Activated CD8-positive, alpha-beta T cell treated with anti-CD3 and anti-CD28 coated beads for 36 hours (primary cell): ENCODE measurements around the gene NT5DC1. TPM values are rescaled to one million over a fixed set of nuclear protein-coding genes. Genes with fewer than 3 reads are reported as not detected.
A peak's percentile ranks its signal among the peaks of the same experiment; 100 is the strongest.

ENCODE experiments used
- ATAC-seq: fragments of 200-7000 bp; cut with Tn5 transposase; one replicate; pipeline ENCODE4 v1.10.0; 2021; ENCODE audit warnings: mild to moderate bottlenecking, moderate library complexity
- CTCF ChIA-PET: fragments of 350-600 bp; sonication (Branson Sonifier 250); formaldehyde crosslinking; loops from one replicate; lab custom pipeline; 2021; ENCODE audit warnings: antibody characterized with exemption; lab: Charles Lee
- POLR2A ChIA-PET: fragments of 350-600 bp; sonication (Branson Sonifier 250); formaldehyde crosslinking; loops from one replicate; lab custom pipeline; 2021; ENCODE audit warnings: antibody characterized with exemption; lab: Charles Lee
- DNase-seq: peaks from one replicate; pipeline ENCODE4 v3.0.0-alpha.2; 2020
- H3K27ac Mint-ChIP-seq: one replicate; pipeline ENCODE4 v1.8.0; 2021; ENCODE audit warnings: mild to moderate bottlenecking, mixed read lengths
- H3K27me3 Mint-ChIP-seq: one replicate; pipeline ENCODE4 v1.8.0; 2021; ENCODE audit warnings: mixed read lengths
- H3K36me3 Mint-ChIP-seq: one replicate; pipeline ENCODE4 v1.8.0; 2021; ENCODE audit warnings: low read depth, mixed read lengths
- H3K4me1 Mint-ChIP-seq: one replicate; pipeline ENCODE4 v1.8.0; 2021; ENCODE audit warnings: low read depth, mixed read lengths
- H3K4me3 Mint-ChIP-seq: one replicate; pipeline ENCODE4 v1.8.0; 2021; ENCODE audit warnings: mild to moderate bottlenecking, moderate library complexity, mixed read lengths
- H3K9me3 Mint-ChIP-seq: one replicate; pipeline ENCODE4 v1.8.0; 2021; ENCODE audit warnings: mixed read lengths
- CTCF ChIP-seq: fragments of 200-600 bp; IDR thresholded peaks from one replicate; pipeline ENCODE4 v1.8.0; 2022; ENCODE audit warnings: antibody characterized with exemption, mild to moderate bottlenecking
- intact Hi-C: fragments of 100-400 bp; cut with micrococcal nuclease; formaldehyde crosslinking; loops from one replicate; pipeline ENCODE4 v1.10.0; 2022
- total RNA-seq, 2 experiments: library from RNA; stranded (reverse); gene quantifications; one replicate each; pipeline ENCODE4 v1.2.3, GENCODE V29; 2021

The NT5DC1 gene
- total RNA-seq, 2 experiments from 2014 or later = 47.8 to 53.3 TPM

GRCh38 chr6:116271149-116271708 is 170.6 kb downstream of the NT5DC1 start:
- peaks cover 26% of the 10 kb centered on the region for H3K36me3 Mint-ChIP-seq
- intact Hi-C loops = no loop called here

GRCh38 chr6:116277124-116277523 is 176.5 kb downstream of the NT5DC1 start:
- H3K4me1 Mint-ChIP-seq = peaks cover 49% of the 10 kb centered on the region

More at GRCh38 chr6:116271149-116271708, 170.6 kb downstream of the NT5DC1 start:
- TF ChIP-seq CTCF = no peak
- Mint-ChIP-seq H3K9me3 (no peaks in the 10 kb centered on the region), H3K4me3 (no peak overlapping the region), H3K4me1 (peaks cover 44% of the 10 kb centered on the region), H3K27ac (no peak overlapping the region), H3K27me3 (no peaks in the 10 kb centered on the region)
- ChIA-PET CTCF (interaction anchor here (0.7 to 2.9 kb wide), 6 partner anchors 8 to 290 kb away, joined by 3 to 11 read pairs (median 4); partner anchors contain the start of gene TSPYL1), POLR2A (interaction anchor here (0.8 kb wide), 1 partner anchor 9 kb away, joined by 6 read pairs; the partner anchor contains the start of gene TSPYL1)
- DNase-seq (no peak), ATAC-seq (no peak)

GRCh38 chr6:116278481-116278829 is 177.8 kb downstream of the NT5DC1 start:
- intact Hi-C loops = loop anchor here (5.0 kb wide), 2 partner anchors 89 to 184 kb away; partner anchors contain the start of gene CALHM6
- CTCF ChIA-PET = interaction anchor here (0.9 to 3.7 kb wide), 6 partner anchors 9 to 283 kb away, joined by 3 to 26 read pairs (median 6); no protein-coding TSS in a partner anchor
- Mint-ChIP-seq H3K36me3 (peaks cover 43% of the 10 kb centered on the region), H3K4me1 (peaks cover 37% of the 10 kb centered on the region), H3K4me3 (peak overlapping the region; percentile 96), H3K27ac (peak overlapping the region; percentile 99), H3K27me3 (no peaks in the 10 kb centered on the region), H3K9me3 (no peaks in the 10 kb centered on the region)
- DNase-seq = peak; percentile 5
- no peak for ATAC-seq
- no peak for TF ChIP-seq CTCF
- POLR2A ChIA-PET = interaction anchor here (0.8 to 1.8 kb wide), 4 partner anchors 9 to 291 kb away, joined by 3 to 7 read pairs (median 4); partner anchors contain the start of gene TSPYL4

More at GRCh38 chr6:116277124-116277523, 176.5 kb downstream of the NT5DC1 start:
- Mint-ChIP-seq H3K9me3 (no peaks in the 10 kb centered on the region), H3K27me3 (no peaks in the 10 kb centered on the region), H3K4me3 (peak overlapping the region; percentile 96), H3K36me3 (peaks cover 51% of the 10 kb centered on the region), H3K27ac (peak overlapping the region; percentile 13)
- no peak for ATAC-seq
- no peak for TF ChIP-seq CTCF
- no peak for DNase-seq
- CTCF ChIA-PET = interaction anchor here (0.7 to 3.7 kb wide), 6 partner anchors 9 to 286 kb away, joined by 3 to 26 read pairs (median 6); no protein-coding TSS in a partner anchor
- intact Hi-C loops = loop anchor here (5.0 kb wide), 2 partner anchors 90 to 185 kb away; partner anchors contain the start of gene CALHM6
- POLR2A ChIA-PET = interaction anchor here (1.0 to 1.4 kb wide), 2 partner anchors 10 to 14 kb away, joined by 3 to 4 read pairs; no protein-coding TSS in a partner anchor

- intact Hi-C loops = loop anchor here (5.0 kb wide), 2 partner anchors 88 to 183 kb away; partner anchors contain the start of gene CALHM6
- Mint-ChIP-seq H3K4me3 (peak overlapping the region; percentile 96), H3K36me3 (peaks cover 40% of the 10 kb centered on the region), H3K27me3 (no peaks in the 10 kb centered on the region), H3K4me1 (peaks cover 35% of the 10 kb centered on the region), H3K27ac (peak overlapping the region; percentile 99), H3K9me3 (no peaks in the 10 kb centered on the region)
- no peak for TF ChIP-seq CTCF
- ChIA-PET POLR2A (interaction anchor here (0.7 to 1.8 kb wide), 9 partner anchors 9 to 290 kb away, joined by 3 to 7 read pairs (median 4); partner anchors contain the start of genes CALHM4 and TSPYL4), CTCF (interaction anchor here (0.9 to 3.7 kb wide), 6 partner anchors 10 to 282 kb away, joined by 3 to 26 read pairs (median 6); no protein-coding TSS in a partner anchor)
- ATAC-seq (peak; percentile 1), DNase-seq (peak; percentile 30)
These were observed 178.2 kb downstream of the NT5DC1 start for GRCh38 chr6:116278854-116279231.
